Colonic mucosa (tissue), 4 donors: ENCODE measurements around the gene NOS1AP. TPM values are rescaled to one million over a fixed set of nuclear protein-coding genes. Genes with fewer than 3 reads are reported as not detected.

Experiments
- DNase-seq: peaks from one replicate; pipeline ENCODE4 v3.0.0-alpha.2; 2020
- H3K27ac ChIP-seq: fragments of 200-600 bp; one replicate; pipeline ENCODE4 v1.8.0; 2021
- H3K27me3 ChIP-seq: fragments of 200-600 bp; one replicate; pipeline ENCODE4 v1.8.0; 2021
- H3K36me3 ChIP-seq: fragments of 200-600 bp; one replicate; pipeline ENCODE4 v1.8.0; 2021
- H3K4me1 ChIP-seq: fragments of 200-600 bp; one replicate; pipeline ENCODE4 v1.8.0; 2021; ENCODE audit warnings: mild to moderate bottlenecking
- H3K4me3 ChIP-seq: fragments of 200-600 bp; one replicate; pipeline ENCODE4 v1.8.0; 2021
- H3K9ac ChIP-seq, 2 donors: one replicate each; pipeline ENCODE4 v1.7.0; 2013; ENCODE audit warnings: control low read depth in 2 of 2, low read depth in 2 of 2, low read length in 2 of 2
- H3K9me3 ChIP-seq: fragments of 200-600 bp; one replicate; pipeline ENCODE4 v1.8.0; 2021
- CTCF ChIP-seq: fragments of 200-600 bp; IDR thresholded peaks from one replicate; pipeline ENCODE4 v1.8.0; 2022; ENCODE audit warnings: antibody characterized with exemption, mild to moderate bottlenecking
- intact Hi-C: fragments of 100-400 bp; cut with DNase I; formaldehyde crosslinking; loops from one replicate; pipeline ENCODE4 v1.14.1; 2022
- total RNA-seq, 2 donors: library from RNA; stranded (reverse); fragmentation: NEBNext Ultra II Directional in 1 of 2; extraction: Animal tissue kit (Norgen Biotek cat#: 25700) in 1 of 2; gene quantifications; one replicate each; pipeline ENCODE4 v1.2.1, GENCODE V29; 2021
- donor health status: healthy.
- donor health status: DM: no; HTN: no; CAD: no.
- donor health status: DM: no; HTN: no; CAD: no.

The NOS1AP gene
- total RNA-seq, 2 donors from 2014 or later: 9.0 to 14.4 TPM

- intact Hi-C loops: no loop called here
- Histone ChIP-seq H3K9me3 (no peaks in the 10 kb centered on the region), H3K4me3 (no peak overlapping the region), H3K4me1 (no peaks in the 10 kb centered on the region), H3K27ac (peak overlapping the region; percentile 82), H3K9ac (peak overlapping the region in 1 of 2 donors; percentile 36), H3K27me3 (no peaks in the 10 kb centered on the region), H3K36me3 (no peaks in the 10 kb centered on the region)
- TF ChIP-seq CTCF: no peak
- peak; percentile 82 for DNase-seq
These were observed 137.5 kb downstream of the NOS1AP start for GRCh38 chr1:162206749-162207635.

- intact Hi-C loops: no loop called here
- TF ChIP-seq CTCF: no peak
- Histone ChIP-seq H3K27ac (peak overlapping the region; percentile 82), H3K4me3 (no peak overlapping the region), H3K4me1 (peaks cover 5% of the 10 kb centered on the region), H3K9me3 (no peaks in the 10 kb centered on the region), H3K27me3 (no peaks in the 10 kb centered on the region), H3K36me3 (no peaks in the 10 kb centered on the region), H3K9ac (no peak overlapping the region)
- no peak for DNase-seq
These were observed 138.4 kb downstream of the NOS1AP start for GRCh38 chr1:162207862-162208261.

- no peak for TF ChIP-seq CTCF
These were observed 140.7 kb downstream of the NOS1AP start for GRCh38 chr1:162210196-162210595.

GRCh38 chr1:162212713-162213112 lies 143.2 kb downstream of the NOS1AP start:
- Histone ChIP-seq H3K36me3 (no peaks in the 10 kb centered on the region), H3K9me3 (no peaks in the 10 kb centered on the region), H3K9ac (no peak overlapping the region), H3K4me1 (peaks cover 13% of the 10 kb centered on the region), H3K27ac (no peak overlapping the region), H3K4me3 (no peak overlapping the region), H3K27me3 (no peaks in the 10 kb centered on the region)
- intact Hi-C loops: no loop called here
- TF ChIP-seq CTCF: no peak
- peak; percentile 42 for DNase-seq

More at GRCh38 chr1:162210196-162210595, 140.7 kb downstream of the NOS1AP start:
- Histone ChIP-seq H3K9me3 (no peaks in the 10 kb centered on the region), H3K4me1 (peaks cover 8% of the 10 kb centered on the region), H3K4me3 (no peak overlapping the region), H3K9ac (no peak overlapping the region), H3K27me3 (no peaks in the 10 kb centered on the region), H3K27ac (no peak overlapping the region), H3K36me3 (no peaks in the 10 kb centered on the region)
- intact Hi-C loops: no loop called here
- no peak for DNase-seq

GRCh38 chr1:162213281-162213912 lies 143.9 kb downstream of the NOS1AP start:
- TF ChIP-seq CTCF: no peak
- Histone ChIP-seq H3K4me3 (no peak overlapping the region), H3K9ac (no peak overlapping the region), H3K4me1 (peaks cover 13% of the 10 kb centered on the region), H3K27ac (no peak overlapping the region), H3K36me3 (no peaks in the 10 kb centered on the region), H3K9me3 (no peaks in the 10 kb centered on the region), H3K27me3 (no peaks in the 10 kb centered on the region)
- intact Hi-C loops: no loop called here
- peak; percentile 72 for DNase-seq
